Muscle layer of colon (tissue), 2 donors: ENCODE data around the gene PLCG1.

Source experiments
- H3K27ac ChIP-seq: one replicate; pipeline ENCODE4 v1.7.0; 2013; ENCODE audit warnings: low read depth, mild to moderate bottlenecking, low read length, moderate library complexity
- H3K27me3 ChIP-seq, 2 donors: one replicate each; pipeline ENCODE4 v1.7.0; 2013; ENCODE audit warnings: low read length in 2 of 2, mild to moderate bottlenecking in 2 of 2; ENCODE audit not compliant: insufficient read depth in 2 of 2, control insufficient read depth in 1 of 2
- H3K36me3 ChIP-seq: one replicate; pipeline ENCODE4 v1.7.0; 2013; ENCODE audit warnings: mild to moderate bottlenecking, low read length; ENCODE audit not compliant: insufficient read depth
- H3K4me1 ChIP-seq: one replicate; pipeline ENCODE4 v1.7.0; 2013; ENCODE audit warnings: mild to moderate bottlenecking, low read length; ENCODE audit not compliant: insufficient read depth
- H3K4me3 ChIP-seq, 2 donors: one replicate each; pipeline ENCODE4 v1.7.0; 2013; ENCODE audit warnings: low read length in 2 of 2, low read depth in 1 of 2, mild to moderate bottlenecking in 1 of 2, moderate library complexity in 1 of 2
- H3K9ac ChIP-seq: one replicate; pipeline ENCODE4 v1.7.0; 2013; ENCODE audit warnings: low read length
- H3K9me3 ChIP-seq: one replicate; pipeline ENCODE4 v1.7.0; 2013; ENCODE audit warnings: mild to moderate bottlenecking, low read length
- donor health status: abdominal sarcoma.
- donor health status: Adenocarcinoma of cecum.

PLCG1 gene

DNA sequence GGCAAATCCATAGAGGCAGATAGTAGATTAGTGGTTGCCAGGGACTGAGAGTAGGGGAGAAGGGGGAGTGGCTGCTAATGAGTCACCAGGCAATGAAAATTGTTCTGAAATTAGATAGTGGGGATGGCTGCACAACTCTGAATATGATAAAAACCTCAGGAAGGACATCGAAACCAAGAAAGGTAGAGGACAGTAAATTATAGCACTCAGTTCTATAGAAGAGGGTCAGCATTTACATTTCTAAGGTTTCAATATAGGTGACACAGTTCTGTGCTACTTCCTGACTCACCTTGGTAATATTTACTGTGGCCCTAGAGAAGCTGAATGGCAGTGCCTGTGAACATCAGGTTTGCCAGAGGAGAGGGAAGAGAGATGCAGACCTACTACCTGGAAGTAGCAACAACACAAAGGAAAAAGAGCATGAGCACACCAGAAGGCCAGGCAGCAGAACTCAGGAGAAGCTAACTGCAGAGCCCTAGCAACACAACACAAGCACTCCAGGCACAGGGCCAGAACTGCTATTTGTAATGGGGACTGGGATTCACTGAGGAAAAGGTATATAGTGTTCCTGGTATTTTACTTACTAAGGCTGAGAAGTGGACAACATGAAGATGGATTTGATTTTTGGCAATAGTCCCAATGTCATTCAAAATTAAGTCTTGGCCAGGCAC is 75.9 kb downstream of the PLCG1 start:
- H3K27me3 ChIP-seq: no peaks in the 10 kb centered on the region
- H3K9ac ChIP-seq: no peak overlapping the region
- H3K4me3 ChIP-seq: no peak overlapping the region
- no peak overlapping the region for H3K27ac ChIP-seq
- H3K36me3 ChIP-seq: no peaks in the 10 kb centered on the region
- H3K4me1 ChIP-seq: peaks cover 11% of the 10 kb centered on the region
- H3K9me3 ChIP-seq: no peaks in the 10 kb centered on the region

- Histone ChIP-seq H3K27me3 (no peaks in the 10 kb centered on the region), H3K4me3 (no peak overlapping the region), H3K4me1 (peaks cover 11% of the 10 kb centered on the region), H3K9ac (no peak overlapping the region), H3K36me3 (no peaks in the 10 kb centered on the region), H3K9me3 (no peaks in the 10 kb centered on the region), H3K27ac (no peak overlapping the region)
These were observed 76.9 kb downstream of the PLCG1 start for GRCh38 chr20:41214202-41214601.

- H3K4me3 ChIP-seq: no peak overlapping the region
- no peaks in the 10 kb centered on the region for H3K27me3 ChIP-seq
- H3K36me3 ChIP-seq: peaks cover 4% of the 10 kb centered on the region
- no peak overlapping the region for H3K27ac ChIP-seq
- no peak overlapping the region for H3K9ac ChIP-seq
- H3K9me3 ChIP-seq: no peaks in the 10 kb centered on the region
- peaks cover 11% of the 10 kb centered on the region for H3K4me1 ChIP-seq
These were observed 77.3 kb downstream of the PLCG1 start for GRCh38 chr20:41214666-41215065.

GRCh38 chr20:41217422-41217821 is 80.1 kb downstream of the PLCG1 start:
- Histone ChIP-seq H3K9ac (no peak overlapping the region), H3K4me3 (no peak overlapping the region), H3K4me1 (peaks cover 16% of the 10 kb centered on the region), H3K9me3 (no peaks in the 10 kb centered on the region), H3K36me3 (peaks cover 5% of the 10 kb centered on the region), H3K27me3 (no peaks in the 10 kb centered on the region), H3K27ac (no peak overlapping the region)

DNA sequence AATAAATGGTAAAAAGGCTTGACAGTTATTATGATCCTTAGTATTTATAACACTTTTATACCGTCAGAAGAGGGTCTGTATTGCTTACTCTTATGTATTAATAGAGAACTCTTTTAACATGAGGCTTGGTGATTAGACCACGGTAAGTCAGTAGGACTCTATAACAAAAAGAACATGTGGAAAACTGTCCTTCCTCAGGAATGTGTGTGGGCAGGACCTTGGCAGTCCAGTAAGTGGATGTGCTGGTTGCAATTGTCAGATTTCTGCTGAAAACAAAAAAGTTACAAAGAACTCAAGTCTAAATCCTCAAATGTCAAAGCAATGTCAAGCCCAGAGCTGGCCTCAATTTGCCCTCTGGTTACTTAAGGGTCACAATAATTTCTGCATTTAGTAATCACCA is 81.1 kb downstream of the PLCG1 start:
- peaks cover 5% of the 10 kb centered on the region for H3K36me3 ChIP-seq
- H3K4me3 ChIP-seq: no peak overlapping the region
- no peak overlapping the region for H3K27ac ChIP-seq
- H3K9me3 ChIP-seq: no peaks in the 10 kb centered on the region
- H3K27me3 ChIP-seq: no peaks in the 10 kb centered on the region
- peaks cover 9% of the 10 kb centered on the region for H3K4me1 ChIP-seq
- H3K9ac ChIP-seq: no peak overlapping the region

GRCh38 chr20:41219824-41220223 is 82.5 kb downstream of the PLCG1 start:
- no peak overlapping the region for H3K4me3 ChIP-seq
- peaks cover 5% of the 10 kb centered on the region for H3K36me3 ChIP-seq
- peaks cover 5% of the 10 kb centered on the region for H3K4me1 ChIP-seq
- H3K9ac ChIP-seq: no peak overlapping the region
- H3K27ac ChIP-seq: no peak overlapping the region
- no peaks in the 10 kb centered on the region for H3K9me3 ChIP-seq
- H3K27me3 ChIP-seq: no peaks in the 10 kb centered on the region

DNA sequence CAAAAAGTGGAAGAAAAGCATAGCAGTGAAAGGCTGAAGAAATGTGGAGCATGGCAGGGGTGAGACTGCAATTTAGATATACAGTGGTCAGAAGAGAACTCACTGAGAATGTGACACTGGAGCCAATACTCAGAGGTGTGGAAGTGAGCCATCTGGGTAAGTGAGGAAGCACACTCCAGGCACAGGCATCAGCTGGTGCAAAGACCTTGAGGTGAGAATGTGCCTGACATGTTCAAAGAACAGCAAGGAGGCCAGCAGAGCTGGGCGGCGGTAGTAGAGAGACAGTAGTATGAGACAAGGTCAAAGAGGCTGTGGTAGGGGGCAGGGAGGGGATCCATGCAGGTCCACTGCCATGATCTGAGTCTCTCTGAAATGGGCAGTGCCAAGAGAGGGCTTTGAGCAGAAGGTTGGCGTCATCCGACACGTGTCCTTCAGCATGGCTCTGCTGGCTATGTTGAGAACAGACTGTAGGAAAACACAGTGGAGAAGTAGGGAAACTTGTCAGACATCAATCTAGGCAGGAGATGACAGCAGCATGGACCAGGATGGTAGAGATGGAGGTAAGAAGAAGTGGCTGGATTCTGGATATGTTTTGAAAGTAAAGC is 84.4 kb downstream of the PLCG1 start:
- no peak overlapping the region for H3K27ac ChIP-seq
- H3K9me3 ChIP-seq: no peaks in the 10 kb centered on the region
- no peak overlapping the region for H3K4me3 ChIP-seq
- H3K9ac ChIP-seq: no peak overlapping the region
- H3K27me3 ChIP-seq: no peaks in the 10 kb centered on the region
- peaks cover 5% of the 10 kb centered on the region for H3K4me1 ChIP-seq
- peaks cover 5% of the 10 kb centered on the region for H3K36me3 ChIP-seq

- no peak overlapping the region for H3K4me3 ChIP-seq
- no peak overlapping the region for H3K9ac ChIP-seq
- peaks cover 5% of the 10 kb centered on the region for H3K36me3 ChIP-seq
- H3K4me1 ChIP-seq: peaks cover 5% of the 10 kb centered on the region
- H3K9me3 ChIP-seq: no peaks in the 10 kb centered on the region
- H3K27me3 ChIP-seq: no peaks in the 10 kb centered on the region
- no peak overlapping the region for H3K27ac ChIP-seq
These were observed 85.0 kb downstream of the PLCG1 start for GRCh38 chr20:41222296-41222695.

DNA sequence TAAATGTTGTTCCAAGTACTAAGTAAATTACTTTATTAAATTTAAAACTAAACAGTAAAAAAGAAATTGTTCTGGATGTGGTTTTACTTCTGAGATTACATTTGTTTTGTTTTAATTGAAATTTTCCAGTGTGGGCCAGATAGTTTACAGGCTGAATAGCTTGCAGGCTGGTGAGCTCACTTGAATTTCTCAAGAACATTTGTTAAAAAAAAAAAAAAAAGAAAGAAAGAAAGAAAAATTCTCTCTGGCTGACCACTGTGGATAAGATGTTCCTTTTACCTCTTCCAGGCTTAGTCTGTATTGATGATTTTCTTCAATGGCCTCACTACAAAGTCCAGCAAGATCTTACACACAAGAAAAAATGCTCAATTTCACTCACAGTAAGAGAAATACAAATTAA is 85.4 kb downstream of the PLCG1 start:
- H3K9me3 ChIP-seq: no peaks in the 10 kb centered on the region
- no peak overlapping the region for H3K9ac ChIP-seq
- H3K4me1 ChIP-seq: peaks cover 5% of the 10 kb centered on the region

GRCh38 chr20:41223112-41223511 is 85.8 kb downstream of the PLCG1 start:
- Histone ChIP-seq H3K27me3 (no peaks in the 10 kb centered on the region), H3K36me3 (peaks cover 5% of the 10 kb centered on the region), H3K9ac (no peak overlapping the region), H3K9me3 (no peaks in the 10 kb centered on the region), H3K4me1 (peaks cover 5% of the 10 kb centered on the region), H3K27ac (peak overlapping the region; percentile 20), H3K4me3 (no peak overlapping the region)

More for the DNA sequence above, 85.4 kb downstream of the PLCG1 start:
- Histone ChIP-seq H3K36me3 (peaks cover 5% of the 10 kb centered on the region), H3K27ac (no peak overlapping the region), H3K27me3 (no peaks in the 10 kb centered on the region), H3K4me3 (no peak overlapping the region)

DNA sequence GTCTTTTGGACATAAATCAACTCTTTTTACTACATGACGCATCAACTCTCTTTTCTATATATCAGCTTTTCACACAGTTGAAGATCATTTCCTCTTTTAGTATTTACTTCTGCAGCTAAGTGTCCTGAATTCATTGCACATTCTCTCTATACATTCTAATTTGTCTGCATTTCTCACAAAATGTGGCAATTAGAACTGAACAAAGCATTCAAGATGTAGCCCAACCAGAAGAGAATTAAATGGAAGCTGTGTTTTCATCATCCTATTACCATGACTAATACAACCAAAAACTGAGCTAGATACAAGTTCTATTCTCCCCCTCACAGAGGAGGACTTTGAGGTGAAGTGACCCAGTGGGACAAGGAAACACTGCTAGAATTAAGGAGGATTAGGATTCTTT is 86.9 kb downstream of the PLCG1 start:
- no peaks in the 10 kb centered on the region for H3K27me3 ChIP-seq
- H3K27ac ChIP-seq: no peak overlapping the region
- no peak overlapping the region for H3K9ac ChIP-seq
- no peaks in the 10 kb centered on the region for H3K9me3 ChIP-seq
- no peak overlapping the region for H3K4me3 ChIP-seq
- peaks cover 5% of the 10 kb centered on the region for H3K36me3 ChIP-seq
- H3K4me1 ChIP-seq: peaks cover 5% of the 10 kb centered on the region

GRCh38 chr20:41225091-41225490 is 87.7 kb downstream of the PLCG1 start:
- Histone ChIP-seq H3K9ac (no peak overlapping the region), H3K4me1 (peaks cover 5% of the 10 kb centered on the region), H3K36me3 (no peaks in the 10 kb centered on the region), H3K27ac (no peak overlapping the region), H3K27me3 (no peaks in the 10 kb centered on the region), H3K4me3 (no peak overlapping the region), H3K9me3 (no peaks in the 10 kb centered on the region)
